WI38 (cell line): ENCODE data around the gene C19orf67.

Source experiments
- H3K4me3 ChIP-seq: 2 replicates; pipeline ENCODE4 v1.5.1; 2011; ENCODE audit warnings: low read depth, mild to moderate bottlenecking, control low read depth, low read length
- CTCF ChIP-seq: IDR thresholded peaks from 2 replicates; pipeline ENCODE4 v1.5.1; 2012; ENCODE audit warnings: low read depth, mild to moderate bottlenecking, control low read depth, low read length

Gene C19orf67

GRCh38 chr19:14070268-14071050 is 15.1 kb downstream of the C19orf67 start:
- TF ChIP-seq CTCF: no peak
- no peak overlapping the region for H3K4me3 ChIP-seq

DNA sequence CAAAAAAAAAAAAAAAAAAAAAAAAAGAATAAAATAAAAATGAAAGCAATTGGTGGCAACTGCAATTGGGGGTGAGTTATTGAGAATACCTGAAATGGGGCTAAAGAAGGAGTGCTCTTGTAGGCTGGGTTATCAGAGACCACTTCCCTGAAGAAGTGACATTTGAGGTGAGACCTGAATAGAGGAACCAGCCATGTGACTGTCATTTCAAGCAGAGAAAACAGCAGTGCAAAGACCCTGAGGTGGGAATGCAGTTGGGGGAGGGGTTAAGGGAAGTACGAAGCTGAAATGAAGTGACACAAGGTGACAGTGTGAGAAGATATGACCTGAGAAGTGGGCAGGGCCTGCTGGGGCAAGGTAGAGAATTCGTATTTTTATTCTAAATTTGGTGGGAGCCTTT is 19.4 kb downstream of the C19orf67 start:
- TF ChIP-seq CTCF: no peak
- H3K4me3 ChIP-seq: no peak overlapping the region

DNA sequence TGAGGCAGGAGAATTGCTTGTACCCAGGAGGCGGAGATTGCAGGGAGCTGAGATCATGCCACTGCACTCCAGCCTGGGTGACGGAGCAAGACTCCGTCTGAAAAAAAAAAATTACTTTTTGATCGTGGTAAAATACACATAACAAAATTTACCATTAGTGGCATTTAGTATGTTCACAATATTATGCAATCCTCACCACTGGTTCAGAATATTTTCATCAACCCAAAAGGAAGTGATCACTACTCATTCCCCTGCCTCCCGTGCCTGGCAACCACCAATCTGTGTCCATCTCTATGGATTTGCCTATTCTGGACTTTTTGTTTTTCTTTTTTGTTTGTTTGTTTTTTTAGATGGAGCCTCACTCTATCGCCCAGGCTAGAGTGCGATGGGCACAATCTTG is 22.5 kb downstream of the C19orf67 start:
- no peak for TF ChIP-seq CTCF
- no peak overlapping the region for H3K4me3 ChIP-seq

DNA sequence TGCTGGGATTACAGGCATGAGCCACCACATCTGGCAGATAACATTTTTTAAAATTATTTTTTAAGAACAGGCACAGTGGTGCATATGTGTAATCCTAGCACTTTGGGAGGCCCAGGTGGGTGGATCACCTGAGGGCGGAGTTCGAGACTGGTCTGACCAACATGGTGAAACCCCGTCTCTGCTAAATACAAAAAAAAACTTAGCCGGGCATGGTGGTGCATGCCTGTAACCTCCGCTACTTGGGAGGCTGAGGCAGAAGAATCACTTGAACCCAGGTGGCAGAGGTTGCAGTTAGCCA is 23.1 kb downstream of the C19orf67 start:
- no peak for TF ChIP-seq CTCF
- no peak overlapping the region for H3K4me3 ChIP-seq

- H3K4me3 ChIP-seq: no peak within 1 kb of the TSS
- TF ChIP-seq CTCF: no peak
Observed at GRCh38 chr19:14061751-14062557, 23.6 kb downstream of the C19orf67 start, which contains the start of gene PALM3. TSS of gene PALM3 (minus strand) at chr19:14062076. CDS start at chr19:14061980, 96 bp downstream.

DNA sequence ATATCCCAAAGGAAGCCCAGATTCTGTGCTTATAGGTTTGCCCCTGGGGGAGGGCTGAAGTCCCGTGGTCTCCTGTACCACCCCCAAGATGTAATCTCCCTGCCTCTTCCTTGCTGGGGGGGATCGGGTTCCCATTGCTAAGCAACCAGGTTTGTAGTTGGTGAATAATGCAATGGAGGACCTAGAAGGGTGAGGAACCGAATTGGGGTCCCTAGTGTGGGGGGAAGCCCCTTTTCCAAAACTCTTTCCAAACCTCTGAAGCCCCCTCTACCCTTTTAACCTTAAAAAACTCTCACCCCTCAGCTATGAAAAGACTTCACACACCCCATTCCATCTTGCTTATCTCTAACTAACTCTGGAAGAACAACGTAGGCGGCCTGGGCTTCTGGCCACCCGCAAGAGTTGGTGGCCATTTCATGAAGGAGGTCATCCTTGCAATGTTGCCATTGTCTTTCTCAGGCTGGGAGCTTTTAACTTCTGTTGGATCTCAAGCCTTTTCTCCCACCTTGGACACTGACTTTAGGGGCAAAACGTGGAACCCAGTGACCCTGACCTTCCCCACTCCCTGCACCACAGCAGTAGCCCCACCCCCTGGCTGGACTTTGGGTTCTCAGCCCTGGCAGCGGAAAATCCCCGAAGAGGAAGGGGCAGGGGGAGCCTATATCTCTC is 24.4 kb downstream of the C19orf67 start:
- TF ChIP-seq CTCF: no peak
- no peak overlapping the region for H3K4me3 ChIP-seq
